ENCODE results near the gene AQP12B. TPM values are rescaled to one million over a fixed set of nuclear protein-coding genes. Genes with fewer than 3 reads are reported as not detected.
"Not testable (repeated sequence)": the region's sequence is repeated elsewhere in the genome, so short reads cannot be mapped to it uniquely, and the experiment has no call there.

Gene AQP12B
- total and polyA plus RNA-seq, 10 of the 15 experiments (the other 5 are each of a cell fraction or from before 2014, with no cell fraction given): not detected

- no peak for TF ChIP-seq ZNF622 (IDR thresholded peaks at IDR 0.05)
- TF ChIP-seq IKZF1 (conservative IDR thresholded peaks at IDR 0.05): no peak
- no peak for TF ChIP-seq NFXL1 (IDR thresholded peaks at IDR 0.05; ENCODE audit: borderline replicate concordance)
- TF ChIP-seq JUND (IDR thresholded peaks at IDR 0.05; ENCODE audit: low read depth, low read length): no peak
- no peak for TF ChIP-seq RAD21 (IDR thresholded peaks at IDR 0.05; ENCODE audit: insufficient read depth, low read depth, low read length)
- no peak for TF ChIP-seq CBX3 (IDR thresholded peaks at IDR 0.05; ENCODE audit: borderline replicate concordance, low read depth)
- TF ChIP-seq CEBPB (IDR thresholded peaks at IDR 0.05; ENCODE audit: borderline replicate concordance in 1 of 2, low read depth in 2 of 2, low read length in 2 of 2): no peak
- no peak for TF ChIP-seq NFYB (IDR thresholded peaks at IDR 0.05; ENCODE audit: insufficient read depth, low read depth, low read length)
- TF ChIP-seq ZNF687 (IDR thresholded peaks at IDR 0.05): no peak
Observed at GRCh38 chr2:240662681-240663080, 20.0 kb downstream of the AQP12B start (continued).

- H3K4me1 ChIP-seq (ENCODE audit: control insufficient read depth, insufficient read depth, low read length): peaks cover 11% of the 10 kb centered on the region
- H3K27me3 ChIP-seq (replicated peaks in 1 of 2; ENCODE audit: control insufficient read depth in 2 of 2, insufficient read depth in 2 of 2, low read length in 1 of 2); H3K36me3 ChIP-seq (ENCODE audit: control insufficient read depth in 2 of 2, insufficient read depth in 2 of 2, low read length in 1 of 2); BruUV-seq (replicated peaks); H3K9ac ChIP-seq (ENCODE audit: control insufficient read depth, insufficient read depth, low read length); POLR2A ChIA-PET; in situ Hi-C loops (cut with MboI); FAIRE-seq; CTCF ChIA-PET; H3K79me2 ChIP-seq (ENCODE audit: control insufficient read depth, insufficient read depth, low read length); H3K4me3 ChIP-seq; H4K20me1 ChIP-seq (ENCODE audit: control insufficient read depth, insufficient read depth); H3K4me2 ChIP-seq (ENCODE audit: control insufficient read depth, insufficient read depth); RAD21 ChIA-PET (ENCODE audit: unreplicated experiment); SMC1A ChIA-PET (ENCODE audit: uncharacterized antibody, unreplicated experiment); intact Hi-C loops (cut with micrococcal nuclease; ENCODE audit: unreplicated experiment); DNase-seq (ENCODE audit: low read depth, low spot score); H3K27ac ChIP-seq (ENCODE audit: control insufficient read depth, insufficient read depth); H2AFZ ChIP-seq (ENCODE audit: control insufficient read depth, low read depth, low read length); ATAC-seq; H3K9me3 ChIP-seq (replicated peaks; ENCODE audit: control insufficient read depth, insufficient read depth, low read length): not testable (repeated sequence)
- 79% methylated on average over 7 of the region's 7 CpGs for WGBS (ENCODE audit: insufficient coverage, insufficient replicate concordance, low lambda C conversion rate, missing lambda C conversion rate)
Observed at GRCh38 chr2:240659883-240660282, 22.8 kb downstream of the AQP12B start.
